ENCODE measurements around the gene COL15A1.

COL15A1 gene

GRCh38 chr9:98950262-98950661 is 6.6 kb downstream of the COL15A1 start:
- no peak for FAIRE-seq

GRCh38 chr9:98951967-98952366 is 8.3 kb downstream of the COL15A1 start:
- FAIRE-seq, result no peak

- FAIRE-seq, result no peak
Observed at GRCh38 chr9:98953581-98954243, 10.0 kb downstream of the COL15A1 start.

GRCh38 chr9:98954244-98954610 is 10.5 kb downstream of the COL15A1 start:
- FAIRE-seq, result no peak

- no peak for FAIRE-seq
Observed at GRCh38 chr9:98955259-98955658, 11.6 kb downstream of the COL15A1 start.

- no peak for FAIRE-seq
Observed at GRCh38 chr9:98957826-98958225, 14.1 kb downstream of the COL15A1 start.

GRCh38 chr9:98958271-98958984 is 14.7 kb downstream of the COL15A1 start:
- FAIRE-seq, result no peak

GRCh38 chr9:98960409-98960808 is 16.7 kb downstream of the COL15A1 start:
- no peak for FAIRE-seq

- FAIRE-seq, result no peak
Observed at GRCh38 chr9:98961513-98962180, 17.9 kb downstream of the COL15A1 start.

GRCh38 chr9:98962181-98962560 is 18.5 kb downstream of the COL15A1 start:
- no peak for FAIRE-seq

- no peak for FAIRE-seq
Observed at GRCh38 chr9:98962861-98963260, 19.2 kb downstream of the COL15A1 start.

- no peak for FAIRE-seq
Observed at GRCh38 chr9:98964201-98964600, 20.5 kb downstream of the COL15A1 start.

- no peak for FAIRE-seq
Observed at GRCh38 chr9:98964911-98965336, 21.2 kb downstream of the COL15A1 start.

- no peak for FAIRE-seq
Observed at GRCh38 chr9:98966676-98967075, 23.0 kb downstream of the COL15A1 start.

- no peak for FAIRE-seq
Observed at GRCh38 chr9:98967257-98967656, 23.6 kb downstream of the COL15A1 start.

GRCh38 chr9:98967680-98968079 is 24.0 kb downstream of the COL15A1 start:
- FAIRE-seq, result no peak

- FAIRE-seq, result no peak
Observed at GRCh38 chr9:98968601-98969337, 25.1 kb downstream of the COL15A1 start.

- no peak for FAIRE-seq
Observed at GRCh38 chr9:98970532-98971041, 26.9 kb downstream of the COL15A1 start.

GRCh38 chr9:98971168-98971914 is 27.6 kb downstream of the COL15A1 start:
- no peak for FAIRE-seq

GRCh38 chr9:98971915-98972223 is 28.2 kb downstream of the COL15A1 start:
- no peak for FAIRE-seq

- no peak for FAIRE-seq
Observed at GRCh38 chr9:98972716-98973115, 29.0 kb downstream of the COL15A1 start.

GRCh38 chr9:98973171-98973570 is 29.5 kb downstream of the COL15A1 start:
- FAIRE-seq, result no peak

GRCh38 chr9:98973576-98973975 is 29.9 kb downstream of the COL15A1 start:
- FAIRE-seq, result no peak
